Esophagus squamous epithelium (tissue), 5 donors: ENCODE data around the gene PECR. TPM values are rescaled to one million over a fixed set of nuclear protein-coding genes. Genes with fewer than 3 reads are reported as not detected.
A peak's percentile ranks its signal among the peaks of the same experiment; 100 is the strongest.

Source experiments
- DNase-seq: peaks from one replicate; lab custom pipeline; 2025; lab: John Stamatoyannopoulos, UW
- H3K27ac ChIP-seq, 4 donors: fragments of 200-600 bp; sonication (generic); one replicate each; pipeline ENCODE4 v1.5.1; 2016 to 2019; ENCODE audit warnings: mild to moderate bottlenecking in 1 of 4
- H3K27me3 ChIP-seq, 4 donors: fragments of 200-600 bp; sonication (generic); 1 replicate in 3 of 4; 2 replicates in 1 of 4; pipeline versions ENCODE4 v1.5.1 to v1.6.0; 2017 to 2021; ENCODE audit warnings: antibody characterized with exemption in 1 of 4
- H3K36me3 ChIP-seq, 3 donors: fragments of 200-600 bp; sonication (generic); one replicate each; pipeline ENCODE4 v1.5.1; 2016 to 2019
- H3K4me1 ChIP-seq, 3 donors: fragments of 200-600 bp; sonication (generic); one replicate each; pipeline ENCODE4 v1.5.1; 2017 to 2019
- H3K4me3 ChIP-seq, 4 donors: fragments of 200-600 bp; sonication (generic); 1 replicate in 3 of 4; 2 replicates in 1 of 4; pipeline ENCODE4 v1.5.1; 2016 to 2019; ENCODE audit warnings: mild to moderate bottlenecking in 2 of 4, moderate library complexity in 1 of 4
- H3K9me3 ChIP-seq, 3 donors: fragments of 200-600 bp; sonication (generic); one replicate each; pipeline ENCODE4 v1.5.1; 2016 to 2019
- POLR2A ChIP-seq, 4 donors: fragments of 450-650 bp; IDR thresholded peaks; one replicate each; pipeline ENCODE4 v1.6.1; 2017; ENCODE audit warnings: antibody characterized with exemption in 4 of 4, mild to moderate bottlenecking in 4 of 4, moderate library complexity in 3 of 4
- WGBS, 2 donors: methylation state at CpG; one replicate each; pipeline ENCODE4 v1.1.5; 2018; 5-methylcytosine and 5-hydroxymethylcytosine counted together
- intact Hi-C: fragments of 100-400 bp; cut with DNase I; formaldehyde crosslinking; loops from one replicate; pipeline ENCODE4 v1.15.0; 2022
- total RNA-seq, 4 donors: library from RNA; depleted of rRNA; stranded (reverse); fragments of >200 nt; gene quantifications; one replicate each; pipeline ENCODE4 v1.1.0, GENCODE V29; 2016
- TF ChIP-seq, protein P1 (sequence below), 6 experiments: fragments of 450-650 bp in 4 of 6; fragments of 200-600 bp in 2 of 6; sonication (generic) in 2 of 6; IDR thresholded peaks; one replicate each; pipeline ENCODE4 v1.5.1; 2016 to 2019; ENCODE audit warnings: antibody characterized with exemption in 6 of 6, mild to moderate bottlenecking in 4 of 6, moderate library complexity in 4 of 6
- donor health status: DM: yes; HTN: yes; CAD: no.

PECR gene
- 1 to 10 TPM; 1.5 to 6.8 (median 5.1) TPM for total RNA-seq

DNA sequence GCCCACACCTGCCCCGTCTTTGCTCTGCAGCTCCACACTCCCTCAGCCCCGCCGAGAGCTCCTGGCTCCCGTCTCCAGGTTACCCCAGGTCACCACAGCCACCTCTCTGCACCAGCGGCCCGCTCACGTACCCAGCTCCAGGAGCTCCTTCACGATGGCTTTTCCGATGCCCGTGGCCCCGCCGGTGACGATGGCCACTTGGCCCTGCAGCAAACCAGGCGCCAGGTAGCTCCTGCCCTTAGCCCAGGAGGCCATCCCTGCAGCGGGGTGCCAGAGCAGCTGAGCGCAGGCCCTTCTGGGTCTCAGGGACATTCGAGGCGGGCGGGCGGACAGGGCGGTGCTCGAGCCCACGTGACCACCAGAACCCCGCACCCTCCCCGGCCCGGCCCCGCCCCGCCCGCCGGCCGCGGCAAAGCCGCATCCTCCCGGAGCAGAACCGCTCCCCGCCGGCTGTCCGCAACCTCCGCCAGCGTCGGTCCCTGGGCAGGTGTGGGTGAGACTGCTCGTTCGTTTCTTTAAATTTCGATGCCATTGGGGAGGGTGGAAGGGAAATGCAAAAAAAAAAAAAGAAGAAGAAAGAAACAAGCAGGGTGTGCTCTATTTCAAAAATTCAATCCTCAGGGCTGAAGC lies at the start of gene PECR, which contains the start of gene TMEM169:
TSS of gene PECR (minus strand) at position 323 of the 630 bp plus-strand sequence. CDS start at position 255, 68 bp downstream.
TSS of gene TMEM169 (plus strand) at position 433 of the 630 bp plus-strand sequence. CDS start 14,045 bp downstream, outside the sequence.
- no peaks in the 10 kb centered on the region for H3K27me3 ChIP-seq
- TF ChIP-seq POLR2A (IDR thresholded peaks at IDR 0.05): peak in 1 of 4 donors; percentile 43
- TF ChIP-seq, protein P1, sequence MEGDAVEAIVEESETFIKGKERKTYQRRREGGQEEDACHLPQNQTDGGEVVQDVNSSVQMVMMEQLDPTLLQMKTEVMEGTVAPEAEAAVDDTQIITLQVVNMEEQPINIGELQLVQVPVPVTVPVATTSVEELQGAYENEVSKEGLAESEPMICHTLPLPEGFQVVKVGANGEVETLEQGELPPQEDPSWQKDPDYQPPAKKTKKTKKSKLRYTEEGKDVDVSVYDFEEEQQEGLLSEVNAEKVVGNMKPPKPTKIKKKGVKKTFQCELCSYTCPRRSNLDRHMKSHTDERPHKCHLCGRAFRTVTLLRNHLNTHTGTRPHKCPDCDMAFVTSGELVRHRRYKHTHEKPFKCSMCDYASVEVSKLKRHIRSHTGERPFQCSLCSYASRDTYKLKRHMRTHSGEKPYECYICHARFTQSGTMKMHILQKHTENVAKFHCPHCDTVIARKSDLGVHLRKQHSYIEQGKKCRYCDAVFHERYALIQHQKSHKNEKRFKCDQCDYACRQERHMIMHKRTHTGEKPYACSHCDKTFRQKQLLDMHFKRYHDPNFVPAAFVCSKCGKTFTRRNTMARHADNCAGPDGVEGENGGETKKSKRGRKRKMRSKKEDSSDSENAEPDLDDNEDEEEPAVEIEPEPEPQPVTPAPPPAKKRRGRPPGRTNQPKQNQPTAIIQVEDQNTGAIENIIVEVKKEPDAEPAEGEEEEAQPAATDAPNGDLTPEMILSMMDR (IDR thresholded peaks at IDR 0.05): no peak
- H3K4me3 ChIP-seq: peak within 1 kb of the TSS; percentile 39 to 77 (median 64)
- H3K36me3 ChIP-seq: no peaks in the 10 kb centered on the region
- DNase-seq: peak; percentile 31
- WGBS, 2 donors: 0 to 3% methylated on average over 11 to 20 of the region's 44 CpGs
- no peaks in the 10 kb centered on the region for H3K9me3 ChIP-seq
- H3K4me1 ChIP-seq: peaks cover 3 to 24% (median 12%) of the 10 kb centered on the region in 3 donors
- peak within 1 kb of the TSS; percentile 3 to 62 (median 41) for H3K27ac ChIP-seq
- intact Hi-C loops: no loop called here

DNA sequence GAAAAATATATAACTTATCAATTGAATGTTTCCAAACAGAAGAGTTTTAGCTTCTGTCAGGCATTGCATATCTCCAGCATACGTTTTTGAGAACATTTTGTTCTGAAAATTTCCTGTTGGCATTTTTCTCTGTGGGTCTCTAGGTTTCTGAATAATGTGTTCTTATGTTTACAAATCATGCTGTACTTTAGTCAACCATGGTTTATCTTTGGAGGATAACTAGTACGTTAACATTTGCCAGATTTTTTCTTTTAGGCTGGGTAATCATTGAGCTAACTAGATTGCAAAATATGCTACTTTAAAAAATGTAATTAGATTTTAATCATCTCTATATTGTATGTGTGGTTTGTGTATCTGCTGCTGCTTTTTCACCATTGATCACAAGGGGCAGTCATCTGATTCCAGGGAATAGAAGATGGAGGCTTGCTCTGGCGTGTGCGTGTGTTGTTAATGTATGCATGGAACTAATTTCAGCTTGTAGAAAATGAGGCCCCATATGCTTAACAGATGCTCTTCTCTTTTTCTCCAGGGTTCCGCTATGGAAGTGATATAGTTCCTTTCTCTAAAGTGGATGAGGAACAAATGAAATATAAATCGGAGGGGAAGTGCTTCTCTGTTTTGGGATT lies 48.9 kb upstream of the PECR start:
- Histone ChIP-seq H3K27me3 (no peaks in the 10 kb centered on the region), H3K27ac (peak overlapping the region in 2 of 4 donors; percentile 8 to 58), H3K4me1 (peaks cover 0 to 17% (median 0%) of the 10 kb centered on the region in 3 donors), H3K4me3 (no peak overlapping the region), H3K9me3 (no peaks in the 10 kb centered on the region), H3K36me3 (peaks cover 6 to 100% (median 47%) of the 10 kb centered on the region in 3 donors)
- no peak for DNase-seq
- intact Hi-C loops: no loop called here
- WGBS, 2 donors: 60 to 89% methylated on average over 6 of the region's 6 CpGs
- TF ChIP-seq POLR2A (IDR thresholded peaks at IDR 0.05): no peak
- TF ChIP-seq, protein P1 (IDR thresholded peaks at IDR 0.05): no peak

DNA sequence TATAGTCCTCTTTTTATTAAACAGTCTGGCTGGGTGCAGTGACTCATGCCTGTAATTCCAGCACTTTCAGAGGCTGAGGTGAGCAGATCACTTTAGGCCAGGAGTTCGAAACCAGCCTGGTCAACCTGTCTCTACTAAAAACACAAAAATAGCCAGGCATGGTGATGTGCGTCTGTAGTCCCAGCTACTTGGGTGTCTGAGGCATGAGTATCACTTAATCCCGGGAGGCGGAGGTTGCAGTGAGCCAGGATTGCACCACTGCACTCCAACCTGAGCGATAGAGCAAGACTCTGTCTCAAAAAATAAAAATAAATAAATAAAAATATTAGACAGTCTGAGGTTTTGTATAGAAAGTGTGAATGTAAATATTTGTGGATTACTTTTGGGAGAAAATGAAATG lies 45.3 kb upstream of the PECR start:
- Histone ChIP-seq H3K9me3 (no peaks in the 10 kb centered on the region), H3K36me3 (peaks cover 6 to 100% (median 44%) of the 10 kb centered on the region in 3 donors), H3K4me3 (no peak overlapping the region), H3K4me1 (peaks cover 0 to 17% (median 0%) of the 10 kb centered on the region in 3 donors), H3K27me3 (no peaks in the 10 kb centered on the region), H3K27ac (no peak overlapping the region)
- intact Hi-C loops: no loop called here
- 81 to 100% methylated on average over 4 to 5 of the region's 5 CpGs for WGBS, 2 donors
- no peak for TF ChIP-seq POLR2A (IDR thresholded peaks at IDR 0.05)
- TF ChIP-seq, protein P1 (IDR thresholded peaks at IDR 0.05): no peak
- DNase-seq: no peak

DNA sequence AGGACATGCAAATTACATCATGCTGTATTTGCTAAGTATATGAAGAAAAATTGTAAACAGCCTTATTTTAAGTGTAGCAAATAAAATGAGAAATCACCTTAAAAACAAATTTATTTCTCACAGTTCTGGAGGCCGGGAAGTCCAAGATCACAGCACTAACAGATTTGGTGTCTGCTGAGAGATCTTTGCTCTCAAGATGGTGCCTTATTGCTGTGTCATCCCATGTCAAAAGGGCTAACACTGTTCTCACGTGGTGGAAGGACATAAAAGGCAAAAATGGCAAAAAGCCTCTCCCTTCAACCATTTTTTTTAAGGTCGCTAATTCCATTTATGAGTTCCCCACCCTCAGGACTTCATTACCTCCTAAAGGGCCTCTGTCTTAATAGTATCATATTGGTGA lies 39.6 kb upstream of the PECR start:
- Histone ChIP-seq H3K27me3 (no peaks in the 10 kb centered on the region), H3K4me1 (peaks cover 0 to 32% (median 0%) of the 10 kb centered on the region in 3 donors), H3K4me3 (no peak overlapping the region), H3K9me3 (no peaks in the 10 kb centered on the region), H3K27ac (no peak overlapping the region), H3K36me3 (peaks cover 9 to 100% (median 45%) of the 10 kb centered on the region in 3 donors)
- 83 to 91% methylated on average over 3 of the region's 3 CpGs for WGBS, 2 donors
- intact Hi-C loops: no loop called here
- no peak for TF ChIP-seq POLR2A (IDR thresholded peaks at IDR 0.05)
- TF ChIP-seq, protein P1 (IDR thresholded peaks at IDR 0.05): no peak
- DNase-seq: no peak

DNA sequence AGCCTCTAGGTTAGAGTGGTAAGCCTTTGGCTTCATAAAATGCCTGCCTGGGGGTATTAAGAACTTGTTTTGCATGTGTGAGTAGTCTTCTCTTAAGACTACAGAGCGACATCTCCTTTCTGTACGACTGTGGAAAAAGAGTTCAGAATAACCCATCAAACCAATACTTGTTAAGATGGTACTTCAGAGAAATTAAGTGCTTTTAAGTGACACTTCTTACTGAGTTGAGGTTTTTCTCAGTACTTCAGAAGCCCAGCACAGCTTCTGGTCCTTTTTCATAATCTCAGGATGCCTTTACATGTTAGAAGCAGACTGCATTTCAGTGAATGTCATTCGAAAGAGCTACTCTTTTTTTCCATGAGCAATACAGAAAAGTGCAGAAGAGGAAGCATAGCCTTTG lies 38.4 kb upstream of the PECR start:
- Histone ChIP-seq H3K9me3 (no peaks in the 10 kb centered on the region), H3K27me3 (no peaks in the 10 kb centered on the region), H3K27ac (no peak overlapping the region), H3K4me3 (no peak overlapping the region), H3K36me3 (peaks cover 9 to 94% (median 33%) of the 10 kb centered on the region in 3 donors), H3K4me1 (peaks cover 0 to 44% (median 0%) of the 10 kb centered on the region in 3 donors)
- intact Hi-C loops: no loop called here
- DNase-seq: no peak
- TF ChIP-seq, protein P1 (IDR thresholded peaks at IDR 0.05): no peak
- TF ChIP-seq POLR2A (IDR thresholded peaks at IDR 0.05): no peak
- 59 to 69% methylated on average over 3 of the region's 3 CpGs for WGBS, 2 donors
